Brain microvascular endothelial cell (primary cell): ENCODE measurements around the gene DPF3.

Experiments used
- DNase-seq: peaks from one replicate; pipeline ENCODE4 v3.0.0-alpha.2; 2020
- H3K27ac ChIP-seq: fragments of 250-450 bp; sonication (Bioruptor Pico); 2 replicates; pipeline ENCODE4 v1.5.1; 2020; ENCODE audit warnings: mild to moderate bottlenecking, moderate library complexity
- H3K27me3 ChIP-seq: fragments of 250-450 bp; sonication (Bioruptor Pico); replicated peaks from 2 replicates; pipeline ENCODE4 v1.5.1; 2020; ENCODE audit warnings: mild to moderate bottlenecking
- H3K36me3 ChIP-seq: fragments of 250-450 bp; sonication (Bioruptor Pico); replicated peaks from 2 replicates; pipeline ENCODE4 v1.5.1; 2020; ENCODE audit warnings: mild to moderate bottlenecking
- H3K4me3 ChIP-seq: 2 replicates; pipeline ENCODE4 v1.5.1; 2011; ENCODE audit warnings: low read depth, mild to moderate bottlenecking, control low read depth, low read length, moderate library complexity
- in situ Hi-C: cut with HindIII; loops from 2 replicates; pipeline ENCODE4 v1.10.0; 2017; ENCODE audit warnings: low sequenced_read_pairs, low pct_ligation_motif_present
- TF ChIP-seq, protein P1 (sequence below): IDR thresholded peaks from 2 replicates; pipeline ENCODE4 v1.5.1; 2011; ENCODE audit warnings: low read depth, mild to moderate bottlenecking, moderate library complexity, low read length, control low read depth, inconsistent platforms; ENCODE audit errors: missing control alignments

The DPF3 gene

DNA sequence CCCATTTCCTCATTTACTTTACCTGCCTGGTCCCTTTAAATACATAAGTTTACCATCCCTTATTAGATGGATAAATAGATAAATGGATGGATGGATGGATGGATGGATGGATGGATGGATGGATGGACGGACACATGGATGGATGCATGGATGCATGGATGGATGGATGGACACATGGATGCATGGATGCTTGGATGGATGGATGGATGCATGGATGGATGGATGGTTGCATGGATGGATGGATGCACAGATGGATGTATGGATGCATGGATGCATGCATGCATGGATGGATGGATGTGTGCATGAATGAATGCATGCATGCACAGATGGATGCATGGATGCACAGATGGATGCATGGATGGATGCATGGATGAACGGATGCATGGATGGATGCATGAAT lies 93.6 kb downstream of the DPF3 start:
- no peak for DNase-seq
- Histone ChIP-seq H3K27me3 (no peaks in the 10 kb centered on the region), H3K36me3 (no peaks in the 10 kb centered on the region), H3K4me3 (no peak overlapping the region), H3K27ac (no peak overlapping the region)
- in situ Hi-C loops: no loop called here
- TF ChIP-seq, protein P1, sequence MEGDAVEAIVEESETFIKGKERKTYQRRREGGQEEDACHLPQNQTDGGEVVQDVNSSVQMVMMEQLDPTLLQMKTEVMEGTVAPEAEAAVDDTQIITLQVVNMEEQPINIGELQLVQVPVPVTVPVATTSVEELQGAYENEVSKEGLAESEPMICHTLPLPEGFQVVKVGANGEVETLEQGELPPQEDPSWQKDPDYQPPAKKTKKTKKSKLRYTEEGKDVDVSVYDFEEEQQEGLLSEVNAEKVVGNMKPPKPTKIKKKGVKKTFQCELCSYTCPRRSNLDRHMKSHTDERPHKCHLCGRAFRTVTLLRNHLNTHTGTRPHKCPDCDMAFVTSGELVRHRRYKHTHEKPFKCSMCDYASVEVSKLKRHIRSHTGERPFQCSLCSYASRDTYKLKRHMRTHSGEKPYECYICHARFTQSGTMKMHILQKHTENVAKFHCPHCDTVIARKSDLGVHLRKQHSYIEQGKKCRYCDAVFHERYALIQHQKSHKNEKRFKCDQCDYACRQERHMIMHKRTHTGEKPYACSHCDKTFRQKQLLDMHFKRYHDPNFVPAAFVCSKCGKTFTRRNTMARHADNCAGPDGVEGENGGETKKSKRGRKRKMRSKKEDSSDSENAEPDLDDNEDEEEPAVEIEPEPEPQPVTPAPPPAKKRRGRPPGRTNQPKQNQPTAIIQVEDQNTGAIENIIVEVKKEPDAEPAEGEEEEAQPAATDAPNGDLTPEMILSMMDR: no peak

DNA sequence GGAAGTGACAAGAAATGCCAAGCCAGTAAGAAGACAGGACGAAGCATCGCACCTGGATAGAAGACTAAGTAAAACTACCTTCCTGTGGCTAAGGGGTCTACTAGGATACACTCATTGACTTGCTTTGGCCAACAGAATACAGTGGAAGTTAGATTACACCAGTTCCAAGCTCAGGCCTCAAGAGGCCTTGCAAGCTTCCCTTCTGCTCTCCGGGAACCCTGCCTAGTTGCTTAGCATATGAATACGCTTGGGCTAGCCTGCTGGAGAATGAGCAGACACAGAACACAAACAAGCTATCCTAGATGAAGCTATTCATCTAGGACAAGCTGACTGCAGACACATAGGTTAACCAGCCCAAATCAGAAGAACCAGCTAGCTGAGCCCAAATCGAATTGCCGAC lies 97.0 kb downstream of the DPF3 start:
- DNase-seq: no peak
- Histone ChIP-seq H3K27me3 (no peaks in the 10 kb centered on the region), H3K4me3 (no peak overlapping the region), H3K27ac (no peak overlapping the region), H3K36me3 (no peaks in the 10 kb centered on the region)
- in situ Hi-C loops: no loop called here
- TF ChIP-seq, protein P1: no peak

DNA sequence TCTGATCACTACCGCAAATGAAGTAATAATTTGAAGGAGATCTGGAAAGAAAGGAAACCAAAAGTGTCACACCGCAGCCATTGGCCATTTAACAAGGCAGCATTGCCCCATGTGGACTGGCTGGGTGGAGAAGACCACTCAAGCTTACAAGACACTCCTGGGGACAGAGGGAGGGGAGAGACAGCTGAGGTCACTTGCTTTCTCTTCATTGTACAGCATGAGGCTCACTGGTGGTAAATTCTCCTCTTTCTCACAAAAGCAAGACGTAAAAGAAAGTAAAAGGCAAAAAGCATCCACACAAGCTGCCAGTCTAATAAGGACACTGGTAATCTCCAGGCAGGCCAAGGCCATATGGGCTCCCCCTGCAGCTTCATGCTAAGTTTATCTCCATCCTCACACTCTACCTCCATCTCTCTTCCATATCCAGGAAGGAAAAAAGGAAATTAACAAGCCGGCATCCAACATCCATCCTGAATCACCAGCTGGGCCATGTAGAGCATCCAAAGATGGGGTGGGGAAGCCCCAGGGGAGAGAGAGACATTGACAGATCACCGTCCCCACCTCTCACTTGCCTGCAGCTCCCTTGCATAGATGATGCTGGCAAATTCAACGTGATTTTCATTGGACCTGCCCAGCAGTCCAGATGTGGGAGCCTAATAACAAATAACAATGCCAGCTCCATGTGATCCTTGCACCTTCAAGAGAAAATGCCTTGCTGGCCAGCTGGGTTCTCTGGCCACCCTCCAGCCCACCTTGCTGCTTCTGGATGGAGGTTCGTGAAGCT lies 100.6 kb downstream of the DPF3 start:
- DNase-seq: no peak
- in situ Hi-C loops: no loop called here
- no peak overlapping the region for H3K4me3 ChIP-seq
- H3K27me3 ChIP-seq: no peaks in the 10 kb centered on the region
- TF ChIP-seq, protein P1: no peak
- H3K27ac ChIP-seq: no peak overlapping the region
- no peaks in the 10 kb centered on the region for H3K36me3 ChIP-seq

DNA sequence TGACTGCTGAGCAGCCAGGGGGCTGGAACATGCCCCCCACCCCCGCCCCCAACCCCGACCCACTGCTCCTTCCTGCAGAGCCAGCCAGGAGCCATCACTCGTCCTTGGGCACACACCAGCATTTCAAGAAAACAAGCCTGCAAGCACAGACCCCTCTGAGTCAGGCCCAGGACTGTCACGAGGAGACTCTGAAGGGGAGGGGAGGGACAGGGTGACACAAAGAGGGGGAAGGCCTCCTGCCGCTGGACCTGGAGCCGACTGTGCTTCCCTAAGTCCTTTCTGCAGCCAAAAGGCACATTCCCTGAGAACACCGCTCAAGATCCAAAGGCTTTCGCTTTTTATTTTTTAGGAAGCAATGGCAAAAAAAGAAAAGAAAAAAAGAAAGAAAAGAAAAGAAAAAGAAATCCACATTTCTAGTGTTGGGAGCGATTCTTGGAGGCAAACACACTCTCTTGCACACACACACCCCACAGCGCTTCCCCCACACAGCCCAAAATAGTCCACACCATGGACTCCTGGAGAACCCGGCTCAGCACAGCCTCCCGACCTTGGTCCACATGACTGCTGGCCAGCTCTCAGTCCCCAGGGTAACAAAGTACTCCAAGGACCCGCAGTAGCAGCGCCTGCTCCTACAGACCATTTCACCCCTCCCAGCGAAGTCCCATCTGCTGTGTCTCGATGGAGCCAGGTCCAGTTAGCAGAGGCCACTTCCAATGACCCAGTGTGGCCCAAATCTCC lies 101.7 kb downstream of the DPF3 start:
- in situ Hi-C loops: no loop called here
- H3K36me3 ChIP-seq: no peaks in the 10 kb centered on the region
- no peak overlapping the region for H3K27ac ChIP-seq

DNA sequence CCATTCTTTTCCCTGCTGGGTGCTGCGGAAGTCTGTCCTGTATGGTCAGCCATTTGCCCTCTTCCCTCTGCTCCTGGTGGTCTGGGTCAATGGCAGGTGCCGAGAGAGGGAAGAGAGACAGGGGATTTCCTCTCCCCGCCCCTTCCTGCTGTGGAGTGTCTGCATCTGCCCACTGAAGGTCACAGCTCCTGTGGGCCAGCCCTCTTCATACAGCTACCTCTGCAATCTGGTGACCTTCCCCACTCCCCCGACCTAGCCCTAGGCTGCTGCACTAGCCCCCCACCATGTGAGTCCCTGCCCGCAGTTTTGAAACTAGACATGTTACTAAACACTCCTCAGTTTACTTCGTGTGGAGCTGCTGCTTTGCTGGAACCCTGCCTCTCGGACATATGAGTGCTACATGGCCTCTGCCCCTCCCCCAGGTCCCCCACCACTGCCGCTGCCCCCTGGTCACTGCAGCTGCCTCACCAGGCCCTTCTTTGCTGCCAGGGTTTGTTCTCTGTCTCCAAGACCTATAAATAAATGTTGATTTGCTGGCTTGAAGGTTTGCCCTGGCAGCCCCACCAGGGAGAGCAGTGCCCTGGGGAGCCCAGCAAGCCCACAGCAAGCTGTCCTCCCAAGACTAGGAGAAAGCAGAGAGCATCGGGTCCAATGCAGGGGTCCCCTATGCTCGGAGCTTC lies 102.9 kb downstream of the DPF3 start:
- DNase-seq: no peak
- TF ChIP-seq, protein P1: no peak
- Histone ChIP-seq H3K27me3 (no peaks in the 10 kb centered on the region), H3K4me3 (no peak overlapping the region), H3K27ac (no peak overlapping the region), H3K36me3 (no peaks in the 10 kb centered on the region)
- in situ Hi-C loops: no loop called here

More for the DNA sequence above, 101.7 kb downstream of the DPF3 start:
- H3K4me3 ChIP-seq: peak overlapping the region; percentile 5
- H3K27me3 ChIP-seq: no peaks in the 10 kb centered on the region
- TF ChIP-seq, protein P1: no peak
- DNase-seq: peak; percentile 18
